Measurements from ENCODE around the gene BCL2L15.

DNA sequence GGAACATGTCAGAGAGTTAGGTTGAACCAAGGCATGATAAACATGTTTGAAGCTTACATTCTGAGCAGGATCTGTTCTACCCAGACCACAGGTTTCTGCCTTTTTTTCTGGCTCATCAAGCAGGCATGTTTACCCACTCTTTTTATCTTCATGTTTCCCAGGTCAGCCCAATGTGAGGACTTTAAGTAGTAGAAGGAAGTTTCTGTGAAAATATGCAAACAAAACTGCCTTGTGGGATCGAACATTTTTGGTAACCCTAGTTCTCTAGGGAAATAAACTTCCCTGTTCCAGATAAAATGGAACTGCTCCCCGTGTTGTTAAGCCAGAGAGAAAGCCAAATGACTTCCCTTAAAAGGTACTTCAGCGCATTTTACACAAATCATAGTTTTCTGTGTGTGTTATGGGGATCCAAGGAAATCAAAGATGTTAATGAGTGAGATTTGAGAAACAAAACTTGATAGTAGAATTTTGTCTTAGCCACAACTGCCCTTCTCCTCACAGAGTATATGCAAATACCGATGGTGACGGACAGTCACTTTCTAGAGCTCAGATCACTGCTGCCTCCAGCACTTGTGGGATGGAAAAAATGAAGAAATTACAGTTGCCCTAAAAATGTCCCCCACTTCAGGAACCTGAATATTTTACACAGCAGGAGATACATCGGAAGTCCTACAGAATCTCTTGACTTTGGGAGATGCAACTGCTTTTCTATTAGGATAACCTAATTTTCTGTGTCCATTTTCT, 41.0 kb upstream of the BCL2L15 start:
- TF ChIP-seq, protein P1, sequence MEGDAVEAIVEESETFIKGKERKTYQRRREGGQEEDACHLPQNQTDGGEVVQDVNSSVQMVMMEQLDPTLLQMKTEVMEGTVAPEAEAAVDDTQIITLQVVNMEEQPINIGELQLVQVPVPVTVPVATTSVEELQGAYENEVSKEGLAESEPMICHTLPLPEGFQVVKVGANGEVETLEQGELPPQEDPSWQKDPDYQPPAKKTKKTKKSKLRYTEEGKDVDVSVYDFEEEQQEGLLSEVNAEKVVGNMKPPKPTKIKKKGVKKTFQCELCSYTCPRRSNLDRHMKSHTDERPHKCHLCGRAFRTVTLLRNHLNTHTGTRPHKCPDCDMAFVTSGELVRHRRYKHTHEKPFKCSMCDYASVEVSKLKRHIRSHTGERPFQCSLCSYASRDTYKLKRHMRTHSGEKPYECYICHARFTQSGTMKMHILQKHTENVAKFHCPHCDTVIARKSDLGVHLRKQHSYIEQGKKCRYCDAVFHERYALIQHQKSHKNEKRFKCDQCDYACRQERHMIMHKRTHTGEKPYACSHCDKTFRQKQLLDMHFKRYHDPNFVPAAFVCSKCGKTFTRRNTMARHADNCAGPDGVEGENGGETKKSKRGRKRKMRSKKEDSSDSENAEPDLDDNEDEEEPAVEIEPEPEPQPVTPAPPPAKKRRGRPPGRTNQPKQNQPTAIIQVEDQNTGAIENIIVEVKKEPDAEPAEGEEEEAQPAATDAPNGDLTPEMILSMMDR (IDR thresholded peaks at IDR 0.05): no peak
- TF ChIP-seq POLR2A (IDR thresholded peaks at IDR 0.05): no peak

Measured in Peyer's patch (tissue), 4 donors.